SK-N-SH (cell line): Measurements from ENCODE around the gene ADPGK.

Source experiments
- CHD2 ChIP-seq: fragments of 150-350 bp; IDR thresholded peaks from 2 replicates; pipeline ENCODE4 v1.6.1; 2018; ENCODE audit warnings: low read length; ENCODE audit not compliant: partially characterized antibody
- GABPA ChIP-seq: IDR thresholded peaks from 2 replicates; pipeline ENCODE4 v1.4.0; 2012; ENCODE audit warnings: low read depth, mild to moderate bottlenecking

GRCh38 chr15:72792431-72792830 is 8.9 kb upstream of the ADPGK start:
- no peak for TF ChIP-seq GABPA
- no peak for TF ChIP-seq CHD2
